HepG2 (cell line): ENCODE results near the gene ACOT4. TPM values are rescaled to one million over a fixed set of nuclear protein-coding genes. Genes with fewer than 3 reads are reported as not detected.

Experiments
- ATAC-seq: fragments of 200-7000 bp; cut with Tn5 transposase; 3 replicates; pipeline ENCODE4 v1.9.1; 2020; ENCODE audit warnings: mild to moderate bottlenecking, moderate library complexity
- BruUV-seq: library from RNA; stranded (reverse); fragments of 400-500 nt; replicated peaks from 2 replicates; lab custom pipeline; 2021; lab: Mats Ljungman, UMichigan
- CTCF ChIA-PET: fragments of 300-600 bp; formaldehyde crosslinking; extraction: SDS; loops from one replicate; lab custom pipeline; 2021; ENCODE audit warnings: low total read pairs, inconsistent platforms, low intra/inter-chr PET ratio; lab: Yijun Ruan, JAX
- POLR2A ChIA-PET: fragments of 350-600 bp; sonication (Branson Sonifier 250); formaldehyde crosslinking; loops from one replicate; lab custom pipeline; 2020; ENCODE audit warnings: antibody characterized with exemption, inconsistent platforms; lab: Yijun Ruan, JAX
- DNase-seq: peaks from one replicate; pipeline ENCODE4 v3.0.0-alpha.2; 2015; ENCODE audit warnings: low spot score
- FAIRE-seq: peaks from 3 replicates; lab custom pipeline; 2011; peaks lifted over from hg19 to GRCh38; lab: Jason Lieb, UNC
- H2AFZ ChIP-seq: one replicate; pipeline ENCODE4 v1.6.1; 2011; ENCODE audit warnings: low read length, inconsistent platforms
- H3K27ac ChIP-seq: fragments of 300-600 bp; 3 replicates; pipeline ENCODE4 v1.8.0; 2011; ENCODE audit warnings: mixed run types, mild to moderate bottlenecking, mixed read lengths, low read length, inconsistent platforms; ENCODE audit not compliant: insufficient read depth; ENCODE audit errors: extremely low read length
- H3K27me3 ChIP-seq, 2 experiments: fragments of 200-600 bp in 1 of 2; 2 replicates in 1 of 2; 3 replicates in 1 of 2; pipeline versions ENCODE4 v1.6.0 to v1.8.0; 2011; ENCODE audit warnings: low read length in 2 of 2, mild to moderate bottlenecking in 2 of 2, moderate library complexity in 2 of 2, inconsistent platforms in 1 of 2; ENCODE audit not compliant: insufficient read depth in 2 of 2, control insufficient read depth in 1 of 2
- H3K36me3 ChIP-seq, 2 experiments: fragments of 200-600 bp in 1 of 2; replicated peaks in 1 of 2; 2 replicates in 1 of 2; 3 replicates in 1 of 2; pipeline versions ENCODE4 v1.5.1 to v1.8.0; 2011; ENCODE audit warnings: low read length in 2 of 2, inconsistent platforms in 1 of 2; ENCODE audit not compliant: insufficient read depth in 2 of 2, control insufficient read depth in 1 of 2
- H3K4me1 ChIP-seq: 2 replicates; pipeline ENCODE4 v1.5.1; 2012; ENCODE audit warnings: low read length, inconsistent platforms; ENCODE audit not compliant: insufficient read depth
- H3K4me2 ChIP-seq: 2 replicates; pipeline ENCODE4 v1.6.0; 2011; ENCODE audit warnings: low read depth, low read length, inconsistent platforms
- H3K4me3 ChIP-seq, 3 experiments: fragments of 200-600 bp in 1 of 3; sonication (generic), shearing (Covaris generic) in 1 of 3; replicated peaks in 1 of 3; 2 replicates each; pipeline ENCODE4 v1.5.1; 2011 to 2016; ENCODE audit warnings: low read length in 3 of 3, inconsistent platforms in 2 of 3, low read depth in 2 of 3, mild to moderate bottlenecking in 2 of 3, control low read depth in 1 of 3, mixed read lengths in 1 of 3; ENCODE audit not compliant: insufficient read depth in 1 of 3
- H3K79me2 ChIP-seq: one replicate; pipeline ENCODE4 v1.6.1; 2011; ENCODE audit warnings: low read length, inconsistent platforms; ENCODE audit not compliant: insufficient read depth
- H3K9ac ChIP-seq: 2 replicates; pipeline ENCODE4 v1.6.0; 2011; ENCODE audit warnings: mild to moderate bottlenecking, low read depth, low read length, inconsistent platforms; ENCODE audit not compliant: insufficient read depth
- H3K9me3 ChIP-seq: 2 replicates; pipeline ENCODE4 v1.5.1; 2012; ENCODE audit warnings: mild to moderate bottlenecking, low read length
- H4K20me1 ChIP-seq: 2 replicates; pipeline ENCODE4 v1.6.0; 2011; ENCODE audit warnings: inconsistent platforms, mild to moderate bottlenecking, low read length, moderate library complexity; ENCODE audit not compliant: insufficient read depth
- ASH2L ChIP-seq: fragments of 300-600, 200-600 bp; sonication (generic); IDR thresholded peaks from 2 replicates; pipeline ENCODE4 v1.7.0; 2017; ENCODE audit warnings: low read depth, mild to moderate bottlenecking, moderate library complexity, mixed read lengths, low read length; ENCODE audit not compliant: insufficient read length
- HNRNPK ChIP-seq: fragments of 200-400 bp; formaldehyde crosslinking; IDR thresholded peaks from 2 replicates; pipeline ENCODE4 v1.6.1; 2018; ENCODE audit warnings: low read length, low read depth, moderate library complexity, mild to moderate bottlenecking; ENCODE audit not compliant: poor library complexity, severe bottlenecking
- JUND ChIP-seq: sonication (generic); formaldehyde crosslinking; IDR thresholded peaks from 2 replicates; pipeline ENCODE4 v1.8.0; 2022; ENCODE audit warnings: mild to moderate bottlenecking, missing genetic modification reagents
- LCORL ChIP-seq, 2 experiments: fragments of 450-650 bp in 1 of 2; sonication (generic) in 1 of 2; formaldehyde crosslinking in 1 of 2; IDR thresholded peaks; 2 replicates each; pipeline versions ENCODE4 v1.5.0 to v1.6.1; 2017 to 2020; ENCODE audit warnings: antibody characterized with exemption in 1 of 2, missing genetic modification reagents in 1 of 2
- PHF8 ChIP-seq: sonication (generic); formaldehyde crosslinking; IDR thresholded peaks from 2 replicates; pipeline ENCODE4 v1.5.0; 2020; ENCODE audit warnings: missing genetic modification reagents
- RBM22 ChIP-seq: fragments of 200-400 bp; formaldehyde crosslinking; optimal IDR thresholded peaks from 2 replicates; pipeline ENCODE3; 2017; ENCODE audit warnings: mild to moderate bottlenecking, low read length, moderate library complexity
- TOE1 ChIP-seq: sonication (generic); formaldehyde crosslinking; IDR thresholded peaks from 2 replicates; pipeline ENCODE4 v1.4.0; 2020; ENCODE audit warnings: mild to moderate bottlenecking, missing genetic modification reagents
- ZBTB38 ChIP-seq: sonication (generic); formaldehyde crosslinking; IDR thresholded peaks from 2 replicates; pipeline ENCODE4 v1.5.1; 2020; ENCODE audit warnings: mild to moderate bottlenecking, missing genetic modification reagents
- ZNF296 ChIP-seq: sonication (generic); formaldehyde crosslinking; conservative IDR thresholded peaks from 2 replicates; pipeline ENCODE4 v1.5.0; 2020; ENCODE audit warnings: mild to moderate bottlenecking, missing genetic modification reagents
- ZNF619 ChIP-seq: sonication (generic); formaldehyde crosslinking; IDR thresholded peaks from 2 replicates; pipeline ENCODE4 v1.4.0; 2020; ENCODE audit warnings: mild to moderate bottlenecking, missing genetic modification reagents
- WGBS: methylation state at CpG from one replicate; pipeline ENCODE4 v1.1.6; 2017; ENCODE audit warnings: low lambda C conversion rate; 5-methylcytosine and 5-hydroxymethylcytosine counted together
- in situ Hi-C: cut with HindIII; loops from 2 replicates; pipeline ENCODE4 v1.10.0; 2017; ENCODE audit warnings: low pct_unique_long_range_greater_than_20kb; ENCODE audit not compliant: extremely low pct_ligation_motif_present
- intact Hi-C: fragments of 100-400 bp; cut with micrococcal nuclease; formaldehyde crosslinking; loops from one replicate; pipeline ENCODE4 v1.10.0; 2022; ENCODE audit not compliant: unreplicated experiment
- polyA plus RNA-seq, 8 experiments: library from polyadenylated mRNA; depleted of rRNA in 3 of 8; stranded (reverse) in 7 of 8; unstranded in 1 of 8; fragments of >200 nt; fragmentation: Illumina TruSeq in 4 of 8; extraction: Trizol in 4 of 8; gene quantifications; 2 replicates each; pipeline versions ENCODE4 v1.2.1 to v1.2.3, GENCODE V29; 2011 to 2016; ENCODE audit warnings: low read depth in 4 of 8, missing spikeins in 1 of 8, mixed read lengths in 1 of 8; ENCODE audit not compliant: insufficient read depth in 1 of 8
- total RNA-seq, 5 experiments: library from RNA; depleted of rRNA; stranded (reverse); fragments of >200 nt; fragmentation: Illumina TruSeq; extraction: Trizol; gene quantifications; 2 replicates each; pipeline ENCODE4 v1.2.3, GENCODE V29; 2016; ENCODE audit warnings: low read depth in 1 of 5
- TF ChIP-seq, protein P1 (sequence below): sonication (generic); formaldehyde crosslinking; IDR thresholded peaks from 2 replicates; pipeline ENCODE4 v1.9.0; 2022; ENCODE audit warnings: missing genetic modification reagents, mild to moderate bottlenecking, borderline replicate concordance
- TF ChIP-seq, protein P2 (sequence below): IDR thresholded peaks from 2 replicates; pipeline ENCODE4 v1.6.1; 2016
- TF ChIP-seq, protein P3 (sequence below): sonication (generic); formaldehyde crosslinking; IDR thresholded peaks from 2 replicates; pipeline ENCODE4 v1.4.0; 2020; ENCODE audit warnings: missing genetic modification reagents
- TF ChIP-seq, protein P4 (sequence below): sonication (generic); formaldehyde crosslinking; IDR thresholded peaks from 2 replicates; pipeline ENCODE4 v1.5.0; 2020; ENCODE audit warnings: mild to moderate bottlenecking, missing genetic modification reagents
- TF ChIP-seq, protein P5 (sequence below): sonication (generic); formaldehyde crosslinking; IDR thresholded peaks from 2 replicates; pipeline ENCODE4 v1.4.0; 2020; ENCODE audit warnings: missing genetic modification reagents, mild to moderate bottlenecking, borderline replicate concordance

Gene ACOT4
- total and polyA plus RNA-seq, 2 of the 13 experiments (the other 11 are each of a cell fraction or from before 2014, with no cell fraction given) = 0.04 to 0.05 TPM

DNA sequence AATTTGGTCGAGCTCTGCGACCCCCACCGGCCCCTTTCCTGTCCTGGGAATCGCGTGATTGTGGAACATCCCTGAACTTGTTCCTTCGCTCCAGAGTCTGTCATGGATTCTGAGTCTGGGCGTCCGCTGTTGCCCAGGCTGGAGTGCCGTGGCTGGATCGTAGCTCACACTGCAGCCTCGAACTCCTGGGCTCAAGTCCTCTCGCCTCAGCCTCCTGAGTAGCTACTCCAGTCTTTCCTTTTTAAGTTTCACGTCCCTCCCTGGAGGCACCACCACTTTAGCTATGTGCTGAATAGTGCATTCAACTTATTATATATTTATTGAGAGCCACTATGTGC is 21.3 kb downstream of the ACOT4 start:
- POLR2A ChIA-PET = interaction anchor here (0.9 to 3.1 kb wide), 6 partner anchors 11 to 239 kb away, joined by 3 to 28 read pairs (median 5); partner anchors contain the start of genes ACOT1, ACOT2, PTGR2 and RIOX1
- no TSS peak for BruUV-seq
- Histone ChIP-seq H3K27ac (peak overlapping the region; percentile 70), H3K9ac (peak overlapping the region; percentile 57), H3K4me1 (peaks cover 57% of the 10 kb centered on the region), H3K79me2 (no peaks in the 10 kb centered on the region), H3K27me3 (no peaks in the 10 kb centered on the region), H3K9me3 (no peaks in the 10 kb centered on the region), H3K36me3 (no peaks in the 10 kb centered on the region), H4K20me1 (no peaks in the 10 kb centered on the region), H3K4me2 (peak overlapping the region; percentile 74), H2AFZ (no peak overlapping the region), H3K4me3 (peak overlapping the region; percentile 61 to 78 (median 67); a peak in 5 of 6 replicates)
- in situ Hi-C loops = no loop called here
- FAIRE-seq (no peak), ATAC-seq (peak; percentile 42), DNase-seq (no peak)
- intact Hi-C loops = no loop called here
- CTCF ChIA-PET = no interaction called here
- WGBS = 2% methylated on average over 5 of the region's 13 CpGs
- TF ChIP-seq ZBTB38 (CRISPR knock-in tag) = no peak
- TF ChIP-seq JUND (CRISPR knock-in tag) = no peak
- TF ChIP-seq LCORL (IDR thresholded peaks at IDR 0.05) = no peak
- TF ChIP-seq LCORL (CRISPR knock-in tag; IDR thresholded peaks at IDR 0.05) = 0 out of 2 replicates have a peak, but pooled peaks have one; percentile 23
- TF ChIP-seq, protein P1, sequence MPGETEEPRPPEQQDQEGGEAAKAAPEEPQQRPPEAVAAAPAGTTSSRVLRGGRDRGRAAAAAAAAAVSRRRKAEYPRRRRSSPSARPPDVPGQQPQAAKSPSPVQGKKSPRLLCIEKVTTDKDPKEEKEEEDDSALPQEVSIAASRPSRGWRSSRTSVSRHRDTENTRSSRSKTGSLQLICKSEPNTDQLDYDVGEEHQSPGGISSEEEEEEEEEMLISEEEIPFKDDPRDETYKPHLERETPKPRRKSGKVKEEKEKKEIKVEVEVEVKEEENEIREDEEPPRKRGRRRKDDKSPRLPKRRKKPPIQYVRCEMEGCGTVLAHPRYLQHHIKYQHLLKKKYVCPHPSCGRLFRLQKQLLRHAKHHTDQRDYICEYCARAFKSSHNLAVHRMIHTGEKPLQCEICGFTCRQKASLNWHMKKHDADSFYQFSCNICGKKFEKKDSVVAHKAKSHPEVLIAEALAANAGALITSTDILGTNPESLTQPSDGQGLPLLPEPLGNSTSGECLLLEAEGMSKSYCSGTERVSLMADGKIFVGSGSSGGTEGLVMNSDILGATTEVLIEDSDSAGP = 0 out of 2 replicates have a peak, but pooled peaks have one; percentile 0
- no peak for TF ChIP-seq HNRNPK
- TF ChIP-seq ASH2L = peak; percentile 7
- no peak for TF ChIP-seq RBM22
- TF ChIP-seq, protein P2, sequence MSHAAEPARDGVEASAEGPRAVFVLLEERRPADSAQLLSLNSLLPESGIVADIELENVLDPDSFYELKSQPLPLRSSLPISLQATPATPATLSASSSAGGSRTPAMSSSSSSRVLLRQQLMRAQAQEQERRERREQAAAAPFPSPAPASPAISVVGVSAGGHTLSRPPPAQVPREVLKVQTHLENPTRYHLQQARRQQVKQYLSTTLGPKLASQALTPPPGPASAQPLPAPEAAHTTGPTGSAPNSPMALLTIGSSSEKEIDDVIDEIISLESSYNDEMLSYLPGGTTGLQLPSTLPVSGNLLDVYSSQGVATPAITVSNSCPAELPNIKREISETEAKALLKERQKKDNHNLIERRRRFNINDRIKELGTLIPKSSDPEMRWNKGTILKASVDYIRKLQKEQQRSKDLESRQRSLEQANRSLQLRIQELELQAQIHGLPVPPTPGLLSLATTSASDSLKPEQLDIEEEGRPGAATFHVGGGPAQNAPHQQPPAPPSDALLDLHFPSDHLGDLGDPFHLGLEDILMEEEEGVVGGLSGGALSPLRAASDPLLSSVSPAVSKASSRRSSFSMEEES (CRISPR knock-in tag) = no peak
- TF ChIP-seq, protein P3, sequence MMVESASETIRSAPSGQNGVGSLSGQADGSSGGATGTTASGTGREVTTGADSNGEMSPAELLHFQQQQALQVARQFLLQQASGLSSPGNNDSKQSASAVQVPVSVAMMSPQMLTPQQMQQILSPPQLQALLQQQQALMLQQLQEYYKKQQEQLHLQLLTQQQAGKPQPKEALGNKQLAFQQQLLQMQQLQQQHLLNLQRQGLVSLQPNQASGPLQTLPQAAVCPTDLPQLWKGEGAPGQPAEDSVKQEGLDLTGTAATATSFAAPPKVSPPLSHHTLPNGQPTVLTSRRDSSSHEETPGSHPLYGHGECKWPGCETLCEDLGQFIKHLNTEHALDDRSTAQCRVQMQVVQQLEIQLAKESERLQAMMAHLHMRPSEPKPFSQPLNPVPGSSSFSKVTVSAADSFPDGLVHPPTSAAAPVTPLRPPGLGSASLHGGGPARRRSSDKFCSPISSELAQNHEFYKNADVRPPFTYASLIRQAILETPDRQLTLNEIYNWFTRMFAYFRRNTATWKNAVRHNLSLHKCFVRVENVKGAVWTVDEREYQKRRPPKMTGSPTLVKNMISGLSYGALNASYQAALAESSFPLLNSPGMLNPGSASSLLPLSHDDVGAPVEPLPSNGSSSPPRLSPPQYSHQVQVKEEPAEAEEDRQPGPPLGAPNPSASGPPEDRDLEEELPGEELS = peak; percentile 9; the same call in 1 of the 2 replicates
- TF ChIP-seq, protein P4, sequence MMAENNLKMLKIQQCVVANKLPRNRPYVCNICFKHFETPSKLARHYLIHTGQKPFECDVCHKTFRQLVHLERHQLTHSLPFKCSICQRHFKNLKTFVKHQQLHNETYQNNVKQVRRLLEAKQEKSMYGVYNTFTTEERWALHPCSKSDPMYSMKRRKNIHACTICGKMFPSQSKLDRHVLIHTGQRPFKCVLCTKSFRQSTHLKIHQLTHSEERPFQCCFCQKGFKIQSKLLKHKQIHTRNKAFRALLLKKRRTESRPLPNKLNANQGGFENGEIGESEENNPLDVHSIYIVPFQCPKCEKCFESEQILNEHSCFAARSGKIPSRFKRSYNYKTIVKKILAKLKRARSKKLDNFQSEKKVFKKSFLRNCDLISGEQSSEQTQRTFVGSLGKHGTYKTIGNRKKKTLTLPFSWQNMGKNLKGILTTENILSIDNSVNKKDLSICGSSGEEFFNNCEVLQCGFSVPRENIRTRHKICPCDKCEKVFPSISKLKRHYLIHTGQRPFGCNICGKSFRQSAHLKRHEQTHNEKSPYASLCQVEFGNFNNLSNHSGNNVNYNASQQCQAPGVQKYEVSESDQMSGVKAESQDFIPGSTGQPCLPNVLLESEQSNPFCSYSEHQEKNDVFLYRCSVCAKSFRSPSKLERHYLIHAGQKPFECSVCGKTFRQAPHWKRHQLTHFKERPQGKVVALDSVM (CRISPR knock-in tag) = peak; percentile 90
- no peak for TF ChIP-seq ZNF619
- 0 out of 2 replicates have a peak, but pooled peaks have one; percentile 14 for TF ChIP-seq ZNF296 (CRISPR knock-in tag)
- TF ChIP-seq, protein P5, sequence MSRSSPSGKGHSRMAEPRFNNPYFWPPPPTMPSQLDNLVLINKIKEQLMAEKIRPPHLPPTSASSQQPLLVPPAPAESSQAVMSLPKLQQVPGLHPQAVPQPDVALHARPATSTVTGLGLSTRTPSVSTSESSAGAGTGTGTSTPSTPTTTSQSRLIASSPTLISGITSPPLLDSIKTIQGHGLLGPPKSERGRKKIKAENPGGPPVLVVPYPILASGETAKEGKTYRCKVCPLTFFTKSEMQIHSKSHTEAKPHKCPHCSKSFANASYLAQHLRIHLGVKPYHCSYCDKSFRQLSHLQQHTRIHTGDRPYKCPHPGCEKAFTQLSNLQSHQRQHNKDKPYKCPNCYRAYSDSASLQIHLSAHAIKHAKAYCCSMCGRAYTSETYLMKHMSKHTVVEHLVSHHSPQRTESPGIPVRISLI = 0 out of 2 replicates have a peak, but pooled peaks have one; percentile 7
- no peak; the same call in 1 of the 2 replicates for TF ChIP-seq PHF8 (CRISPR knock-in tag)
- no peak for TF ChIP-seq TOE1 (CRISPR knock-in tag)
